Parathyroid adenoma (tissue), 2 donors: ENCODE results near the gene CRISPLD2.
"Not testable (repeated sequence)": the region's sequence is repeated elsewhere in the genome, so short reads cannot be mapped to it uniquely, and the experiment has no call there.

Source experiments
- H2AFZ ChIP-seq: fragments of 300-600 bp; sonication (generic); one replicate; pipeline ENCODE4 v1.7.0; 2017; ENCODE audit warnings: antibody characterized with exemption, mild to moderate bottlenecking
- H3K27ac ChIP-seq: fragments of 300-600 bp; sonication (generic); one replicate; pipeline ENCODE4 v1.7.0; 2017
- H3K27me3 ChIP-seq: fragments of 300-600 bp; sonication (generic); one replicate; pipeline ENCODE4 v1.7.0; 2017; ENCODE audit warnings: low read length; ENCODE audit not compliant: control insufficient read depth, insufficient read depth
- H3K36me3 ChIP-seq: fragments of 300-600 bp; sonication (generic); one replicate; pipeline ENCODE4 v1.7.0; 2017; ENCODE audit warnings: low read length; ENCODE audit not compliant: control insufficient read depth, insufficient read depth
- H3K4me1 ChIP-seq: fragments of 300-600 bp; sonication (generic); one replicate; pipeline ENCODE4 v1.7.0; 2017; ENCODE audit warnings: control low read depth
- H3K4me2 ChIP-seq: fragments of 300-600 bp; sonication (generic); one replicate; pipeline ENCODE4 v1.7.0; 2017; ENCODE audit warnings: low read length
- H3K4me3 ChIP-seq: fragments of 300-600 bp; sonication (generic); one replicate; pipeline ENCODE4 v1.7.0; 2017; ENCODE audit warnings: low read depth, low read length
- H3K79me2 ChIP-seq: fragments of 300-600 bp; sonication (generic); one replicate; pipeline ENCODE4 v1.7.0; 2017; ENCODE audit warnings: control low read depth
- H3K9ac ChIP-seq: fragments of 300-600 bp; sonication (generic); one replicate; pipeline ENCODE4 v1.7.0; 2017; ENCODE audit warnings: mild to moderate bottlenecking
- H3K9me3 ChIP-seq: fragments of 300-600 bp; sonication (generic); one replicate; pipeline ENCODE4 v1.7.0; 2017; ENCODE audit warnings: low read length; ENCODE audit not compliant: control insufficient read depth
- TF ChIP-seq, protein P1 (sequence below): fragments of 300-600 bp; sonication (generic); IDR thresholded peaks from one replicate; pipeline ENCODE4 v1.7.0; 2017; ENCODE audit warnings: antibody characterized with exemption, mild to moderate bottlenecking
- donor health status: primary hyperparathyroidism.

CRISPLD2 gene

GRCh38 chr16:84933774-84934631, 114.2 kb downstream of the CRISPLD2 start:
- H3K9me3 ChIP-seq = no peaks in the 10 kb centered on the region
- no peak overlapping the region for H3K9ac ChIP-seq
- H3K4me3 ChIP-seq = no peak overlapping the region
- no peak overlapping the region for H3K4me2 ChIP-seq
- no peak overlapping the region for H3K27ac ChIP-seq
- no peaks in the 10 kb centered on the region for H3K79me2 ChIP-seq
- no peak overlapping the region for H2AFZ ChIP-seq
- H3K36me3 ChIP-seq = no peaks in the 10 kb centered on the region
- H3K27me3 ChIP-seq = no peaks in the 10 kb centered on the region
- TF ChIP-seq, protein P1, sequence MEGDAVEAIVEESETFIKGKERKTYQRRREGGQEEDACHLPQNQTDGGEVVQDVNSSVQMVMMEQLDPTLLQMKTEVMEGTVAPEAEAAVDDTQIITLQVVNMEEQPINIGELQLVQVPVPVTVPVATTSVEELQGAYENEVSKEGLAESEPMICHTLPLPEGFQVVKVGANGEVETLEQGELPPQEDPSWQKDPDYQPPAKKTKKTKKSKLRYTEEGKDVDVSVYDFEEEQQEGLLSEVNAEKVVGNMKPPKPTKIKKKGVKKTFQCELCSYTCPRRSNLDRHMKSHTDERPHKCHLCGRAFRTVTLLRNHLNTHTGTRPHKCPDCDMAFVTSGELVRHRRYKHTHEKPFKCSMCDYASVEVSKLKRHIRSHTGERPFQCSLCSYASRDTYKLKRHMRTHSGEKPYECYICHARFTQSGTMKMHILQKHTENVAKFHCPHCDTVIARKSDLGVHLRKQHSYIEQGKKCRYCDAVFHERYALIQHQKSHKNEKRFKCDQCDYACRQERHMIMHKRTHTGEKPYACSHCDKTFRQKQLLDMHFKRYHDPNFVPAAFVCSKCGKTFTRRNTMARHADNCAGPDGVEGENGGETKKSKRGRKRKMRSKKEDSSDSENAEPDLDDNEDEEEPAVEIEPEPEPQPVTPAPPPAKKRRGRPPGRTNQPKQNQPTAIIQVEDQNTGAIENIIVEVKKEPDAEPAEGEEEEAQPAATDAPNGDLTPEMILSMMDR = no peak
- H3K4me1 ChIP-seq = no peaks in the 10 kb centered on the region

GRCh38 chr16:84937196-84938005, 117.6 kb downstream of the CRISPLD2 start:
- Histone ChIP-seq H2AFZ (no peak overlapping the region), H3K9me3 (no peaks in the 10 kb centered on the region), H3K9ac (no peak overlapping the region), H3K79me2 (no peaks in the 10 kb centered on the region), H3K27me3 (no peaks in the 10 kb centered on the region), H3K36me3 (no peaks in the 10 kb centered on the region), H3K4me1 (no peaks in the 10 kb centered on the region), H3K4me3 (no peak overlapping the region), H3K27ac (no peak overlapping the region), H3K4me2 (no peak overlapping the region)
- TF ChIP-seq, protein P1 = no peak

DNA sequence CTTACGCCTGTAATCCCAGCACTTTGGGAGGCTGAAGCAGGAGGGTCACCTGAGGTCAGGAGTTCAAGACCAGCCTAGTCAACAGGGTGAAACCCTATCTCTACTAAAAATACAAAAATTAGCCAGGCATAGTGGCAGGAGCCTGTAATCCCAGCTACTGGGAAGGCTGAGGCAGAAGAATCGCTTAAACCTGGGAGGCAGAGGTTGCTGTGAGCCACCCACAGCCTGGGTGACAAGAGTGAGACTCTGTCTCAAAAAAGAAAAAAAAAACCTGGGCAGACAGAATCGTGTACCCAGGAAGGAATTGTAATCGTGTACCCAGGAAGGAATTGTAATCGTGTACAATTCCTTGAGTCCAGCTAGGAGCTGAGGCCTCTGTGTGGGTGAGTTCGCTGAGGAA, 118.8 kb downstream of the CRISPLD2 start:
- H3K9ac ChIP-seq, H3K4me1 ChIP-seq, H3K4me2 ChIP-seq, H3K36me3 ChIP-seq, H3K27me3 ChIP-seq, H3K27ac ChIP-seq, H2AFZ ChIP-seq, H3K79me2 ChIP-seq, H3K4me3 ChIP-seq, H3K9me3 ChIP-seq: not testable (repeated sequence)

- no peaks in the 10 kb centered on the region for H3K36me3 ChIP-seq
- H3K4me1 ChIP-seq = no peaks in the 10 kb centered on the region
- H3K27ac ChIP-seq = no peak overlapping the region
- no peaks in the 10 kb centered on the region for H3K79me2 ChIP-seq
- no peak overlapping the region for H2AFZ ChIP-seq
- H3K4me3 ChIP-seq = no peak overlapping the region
- H3K4me2 ChIP-seq = no peak overlapping the region
- no peaks in the 10 kb centered on the region for H3K27me3 ChIP-seq
- TF ChIP-seq, protein P1 = no peak
- H3K9ac ChIP-seq = no peak overlapping the region
- H3K9me3 ChIP-seq = no peaks in the 10 kb centered on the region
These were observed 121.1 kb downstream of the CRISPLD2 start for GRCh38 chr16:84940670-84941551.
